NCI-H526 treated with DMSO at 0.1 percent for 48 hours (cell line): ENCODE results near the gene BID.
A peak's percentile ranks its signal among the peaks of the same experiment; 100 is the strongest.

Experiments used
- DNase-seq: peaks from one replicate; lab custom pipeline; 2025; lab: John Stamatoyannopoulos, UW

BID gene

DNA sequence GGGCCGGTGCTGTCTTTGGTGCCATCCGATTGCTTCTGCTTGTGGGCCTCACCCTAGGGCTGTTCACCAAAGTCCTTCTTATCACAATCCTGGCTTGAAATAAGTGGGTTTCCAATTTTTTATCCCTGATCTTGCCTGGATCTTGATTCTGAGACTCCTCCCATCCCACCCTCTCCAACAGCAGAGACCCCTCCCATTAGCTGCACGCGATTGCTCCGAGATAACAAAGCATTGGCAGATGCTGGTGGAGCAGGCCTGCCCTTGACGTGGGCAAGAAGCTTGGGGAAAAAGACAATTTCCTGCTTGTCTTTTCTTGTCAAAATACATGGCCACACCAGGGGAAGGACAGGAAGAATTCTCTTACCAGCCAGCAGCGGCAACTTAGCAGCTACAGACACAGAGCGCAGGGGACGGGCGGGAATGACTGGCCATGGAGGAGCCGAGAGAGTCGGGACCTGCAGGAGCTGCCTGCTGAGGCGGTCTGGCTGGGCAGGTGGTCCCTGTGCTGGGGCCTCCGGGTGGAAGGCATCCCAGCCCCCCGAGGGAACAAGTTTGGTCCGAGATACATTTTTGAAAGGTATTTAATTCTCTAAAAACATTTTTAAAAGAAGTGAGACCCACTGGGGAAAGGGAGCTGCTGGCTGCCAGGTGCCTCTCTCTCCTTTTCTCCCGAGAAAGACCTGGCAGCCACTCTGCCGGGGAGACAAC, 9.7 kb upstream of the BID start:
- no peak for DNase-seq

DNA sequence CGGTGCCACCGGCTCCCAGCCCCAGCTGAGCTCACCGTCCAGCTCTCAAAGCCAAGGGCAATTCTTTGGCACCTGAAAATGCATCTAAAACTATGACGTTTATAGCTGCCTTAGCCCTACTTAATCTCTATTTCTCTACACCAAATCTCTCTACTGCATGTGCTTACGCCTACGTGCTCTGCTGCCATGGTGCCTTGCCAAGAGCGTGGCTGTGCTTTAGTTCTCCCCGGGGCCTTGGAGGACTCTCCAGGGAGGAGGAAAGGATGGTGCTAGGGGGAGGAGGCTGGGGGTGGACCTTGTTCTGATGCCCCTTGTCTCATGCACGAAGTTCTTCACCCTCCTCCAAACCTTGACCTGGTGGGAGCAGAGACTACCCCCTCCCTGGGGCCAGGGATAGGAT, 9.0 kb upstream of the BID start:
- DNase-seq: no peak

GRCh38 chr22:17782621-17783020, 8.4 kb upstream of the BID start:
- DNase-seq: no peak

- no peak for DNase-seq
These were observed 7.9 kb upstream of the BID start for GRCh38 chr22:17782158-17782557.

DNA sequence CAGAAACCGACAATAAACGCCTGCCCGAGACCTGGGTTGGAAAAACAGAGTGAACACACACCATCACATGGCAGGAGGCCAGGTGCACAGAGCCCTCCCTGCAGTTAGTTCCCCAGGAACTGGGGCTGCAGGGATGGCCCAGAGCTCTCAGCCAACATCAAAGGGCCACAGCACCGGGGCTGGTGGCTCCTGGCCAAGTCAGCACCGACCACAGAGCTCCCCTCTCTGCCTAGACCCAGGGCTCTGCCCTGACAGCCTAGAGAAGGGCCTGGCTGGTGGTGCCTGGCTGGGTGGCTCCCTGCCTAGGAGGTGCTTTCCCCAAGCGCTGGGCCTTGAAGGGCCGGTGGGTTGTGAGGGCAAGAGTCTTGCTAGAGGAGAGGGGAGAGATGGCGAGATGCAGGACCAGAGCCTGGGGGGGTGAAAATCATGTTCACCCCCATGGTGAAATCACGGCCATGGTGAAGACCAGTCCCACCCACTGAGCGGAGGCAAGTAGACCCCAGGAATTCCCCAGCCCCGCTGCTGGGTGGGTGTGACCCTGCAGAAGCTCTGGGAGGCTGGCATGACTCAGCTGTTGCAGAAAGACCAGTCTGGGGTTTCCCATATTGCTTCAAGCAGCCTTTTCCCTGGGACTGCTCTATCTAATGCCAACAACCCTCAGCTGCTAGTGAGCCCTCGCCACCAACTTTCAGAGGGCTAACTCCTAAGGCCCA, 7.2 kb upstream of the BID start:
- DNase-seq: no peak

DNA sequence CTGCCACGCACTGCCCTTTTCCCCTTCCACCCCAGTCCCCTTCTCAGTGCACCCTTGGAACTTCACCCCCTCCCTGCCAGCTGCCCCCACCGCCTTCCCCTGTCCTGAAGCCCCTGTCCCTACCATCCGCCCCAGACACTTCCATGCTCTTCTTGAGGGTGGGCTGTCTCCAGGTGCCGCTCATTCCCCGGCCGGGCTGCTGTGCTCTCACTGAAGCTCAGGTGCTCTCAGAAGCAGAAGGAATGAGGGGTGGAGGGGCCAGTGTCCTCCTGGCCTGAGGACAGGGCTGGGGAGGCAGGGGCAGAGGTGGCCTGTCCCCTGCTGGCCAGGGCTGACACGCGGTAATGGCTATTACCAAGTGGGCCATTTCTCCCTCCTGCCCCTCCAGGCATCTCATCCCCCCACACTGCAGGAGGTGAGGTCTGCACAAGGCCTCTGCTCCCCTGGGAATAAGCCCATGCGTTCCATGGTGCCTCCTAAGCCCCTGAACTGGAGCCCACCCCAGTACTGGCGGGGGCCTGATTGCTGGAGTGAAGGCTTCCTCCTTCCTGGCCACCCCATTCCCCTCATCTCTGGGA, 6.6 kb upstream of the BID start:
- no peak for DNase-seq

- DNase-seq: no peak
These were observed 6.0 kb upstream of the BID start for GRCh38 chr22:17780116-17780740.

- no peak for DNase-seq
These were observed 5.2 kb upstream of the BID start for GRCh38 chr22:17779286-17780115.

- no peak for DNase-seq
These were observed 4.2 kb upstream of the BID start for GRCh38 chr22:17778412-17778976.

DNA sequence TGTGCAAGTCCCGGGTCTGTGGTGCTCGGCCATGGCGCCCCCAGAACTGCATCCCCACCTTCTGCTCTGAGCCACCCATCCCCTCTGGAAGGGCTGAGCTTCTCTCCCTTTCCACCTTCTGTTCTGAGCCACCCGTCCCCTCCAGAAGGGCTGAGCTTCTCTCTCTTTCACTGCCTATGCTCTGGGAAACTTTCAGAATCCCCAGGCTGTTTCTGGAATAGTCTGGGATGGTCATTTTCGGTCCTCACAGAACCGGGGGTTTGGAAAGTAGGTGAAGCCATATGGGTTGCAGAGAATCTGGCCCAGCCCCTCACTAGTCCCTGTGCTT, 3.4 kb upstream of the BID start:
- DNase-seq: no peak

DNA sequence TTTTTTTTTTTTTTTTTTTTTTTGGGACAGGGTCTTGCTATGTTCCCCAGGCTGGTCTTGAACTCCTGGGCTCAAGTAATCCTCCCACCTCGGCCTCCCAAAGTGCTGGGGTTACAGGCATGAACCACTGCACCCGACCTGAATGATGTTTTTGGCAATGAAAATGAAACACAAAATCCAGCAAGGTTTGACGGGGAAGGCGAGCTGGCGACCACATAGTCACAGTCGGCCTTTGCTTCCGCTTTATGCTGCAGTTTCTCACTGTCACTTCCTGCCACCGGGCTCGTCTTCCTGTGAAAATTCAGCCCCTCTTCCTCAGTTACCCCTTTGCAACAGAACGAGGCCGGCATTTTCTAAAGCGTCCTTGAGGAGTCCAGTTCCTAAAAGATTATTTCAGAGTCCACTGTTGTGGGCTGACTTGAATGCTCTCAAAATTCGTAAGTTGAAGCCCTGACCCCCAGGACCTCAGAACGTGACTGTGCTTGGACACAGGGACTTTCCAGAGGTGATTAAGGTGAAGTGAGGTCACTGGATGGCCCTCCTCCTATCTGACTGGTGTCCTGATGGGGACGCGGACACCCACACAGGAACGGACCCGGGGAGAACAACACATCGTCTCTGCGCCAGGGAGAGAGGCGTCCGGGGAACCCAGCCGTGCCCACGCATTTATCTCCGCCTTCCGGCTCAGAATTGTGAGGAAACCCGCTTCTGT, 2.9 kb upstream of the BID start:
- DNase-seq: no peak

GRCh38 chr22:17775781-17776465, 1.7 kb upstream of the BID start:
- DNase-seq: no peak

DNA sequence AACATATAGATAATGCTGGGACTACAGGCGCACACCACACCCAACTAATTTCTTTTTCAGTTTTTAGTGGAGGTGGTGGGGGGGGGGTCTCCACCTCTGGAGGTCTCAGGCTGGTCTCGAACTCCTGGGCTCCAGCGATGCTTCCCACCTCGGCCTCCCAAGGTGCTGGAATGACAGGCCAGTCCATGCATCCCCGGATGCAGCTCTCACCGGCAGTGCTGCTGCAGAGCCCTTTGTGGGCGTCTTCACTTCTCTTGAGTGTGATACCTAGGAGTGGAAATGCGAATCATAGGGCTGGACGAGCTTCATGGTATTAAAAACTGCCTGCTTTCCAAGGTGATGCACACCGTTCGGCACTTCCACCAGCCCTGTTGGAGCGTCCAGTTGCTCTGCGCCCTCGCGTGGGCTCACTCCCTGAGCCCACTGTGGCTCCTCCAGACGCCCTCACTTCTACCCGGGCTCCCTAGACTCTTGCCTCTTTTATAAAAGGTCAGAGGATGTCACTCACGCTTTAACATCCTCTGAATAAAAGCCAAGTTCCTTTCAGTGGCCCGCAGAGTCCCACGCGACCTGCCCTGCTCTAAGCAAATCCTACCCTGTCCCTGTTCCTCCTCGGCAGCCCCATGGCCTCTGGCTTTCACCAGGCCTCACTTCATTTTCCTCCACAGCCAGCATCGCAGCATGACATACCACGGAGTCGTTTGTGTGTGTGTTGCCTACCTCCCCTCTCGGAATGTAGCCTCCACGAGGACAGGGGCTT, 837 bp upstream of the BID start:
- DNase-seq: no peak

DNA sequence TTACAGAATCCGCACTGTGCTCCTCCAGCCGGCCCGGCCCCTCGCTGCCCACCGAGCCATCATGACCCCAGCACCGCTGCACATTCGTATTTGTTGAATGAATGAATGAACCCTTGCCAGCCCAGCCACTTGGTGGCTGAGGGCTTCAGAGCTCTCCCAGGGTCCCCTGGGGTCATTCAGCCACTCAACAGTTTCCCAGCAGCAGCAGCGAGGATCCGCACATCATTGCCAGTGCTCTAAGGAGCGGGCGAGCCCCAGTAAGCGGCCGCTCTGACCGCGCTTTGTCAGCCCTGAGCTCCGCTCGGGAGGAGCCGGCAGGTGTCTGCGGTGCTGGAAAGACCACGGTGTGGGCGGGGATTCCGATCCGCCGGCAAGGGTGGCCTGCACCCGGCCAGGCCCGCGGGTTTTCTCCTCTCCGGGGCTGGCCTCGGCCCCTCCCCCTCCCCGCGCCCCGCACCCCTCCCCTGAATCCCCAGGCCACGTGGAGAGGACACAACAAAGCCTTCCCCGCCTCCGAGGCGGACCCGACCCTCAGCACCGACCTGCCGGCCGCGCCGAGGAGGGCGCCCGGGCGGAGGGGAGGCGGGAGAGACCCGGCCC, 563 bp downstream of the BID start:
- DNase-seq: peak; percentile 32

GRCh38 chr22:17772958-17773605, 1.2 kb downstream of the BID start:
- no peak for DNase-seq

DNA sequence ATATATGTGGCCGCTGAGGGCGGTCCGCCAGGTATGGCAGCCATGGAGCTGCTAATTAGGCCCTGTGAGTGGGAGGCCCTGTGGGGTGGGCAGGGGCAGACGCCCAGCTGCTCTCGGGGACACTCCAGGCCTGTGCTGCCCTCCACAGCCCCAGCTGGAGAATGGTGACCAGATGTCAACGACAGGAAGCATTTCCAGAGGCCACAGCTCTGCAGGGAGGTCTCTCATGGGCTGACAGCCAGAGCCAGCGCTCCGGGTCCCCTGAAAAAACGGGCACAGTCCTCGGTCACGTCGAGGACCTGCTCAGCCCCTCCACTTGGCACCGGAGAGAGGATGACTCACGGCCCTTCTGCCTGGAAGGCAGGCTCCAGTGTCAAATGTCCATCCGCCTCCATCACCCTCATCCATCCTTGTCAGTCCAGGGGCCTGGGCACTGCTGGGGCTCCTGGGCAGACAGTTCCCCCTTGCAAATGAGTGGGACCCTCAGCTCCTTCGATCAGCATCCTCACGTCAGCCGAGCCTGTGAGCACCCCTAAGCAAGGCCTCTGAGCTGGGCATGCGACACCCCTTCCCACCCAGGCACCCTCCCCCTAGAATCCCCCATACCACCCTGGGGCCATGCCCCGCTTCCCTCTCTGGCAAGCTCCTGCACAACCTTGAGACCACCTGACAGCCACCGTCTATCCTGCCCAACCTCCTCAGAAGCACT, 1.9 kb downstream of the BID start:
- DNase-seq: no peak

- no peak for DNase-seq
These were observed 3.8 kb downstream of the BID start for GRCh38 chr22:17770180-17771077.
